ENCODE data around the gene SESTD1. TPM values are rescaled to one million over a fixed set of nuclear protein-coding genes. Genes with fewer than 3 reads are reported as not detected.

SESTD1 gene
- total and polyA plus RNA-seq, 2 of the 8 experiments (the other 6 are each of a cell fraction or from before 2014, with no cell fraction given), result 5.2 to 49.6 TPM

GRCh38 chr2:179274749-179275148 is 10.1 kb upstream of the SESTD1 start:
- no peak overlapping the region for H3K4ac ChIP-seq (replicated peaks; ENCODE audit: insufficient read length, low read depth, low read length)
- H2BK20ac ChIP-seq (ENCODE audit: low read length), result no peak overlapping the region
- H3K79me1 ChIP-seq (ENCODE audit: low read depth, low read length), result no peaks in the 10 kb centered on the region
- no peak overlapping the region for H2BK12ac ChIP-seq (ENCODE audit: low read depth, low read length)
- H2BK15ac ChIP-seq (ENCODE audit: low read length), result no peak overlapping the region
- H3K23ac ChIP-seq (ENCODE audit: insufficient read length), result no peak overlapping the region
- no peaks in the 10 kb centered on the region for H3K79me2 ChIP-seq (ENCODE audit: control insufficient read depth in 1 of 2, insufficient read depth in 2 of 2, low read length in 2 of 2)
- no peak overlapping the region for H2BK5ac ChIP-seq (ENCODE audit: low read depth, low read length)
- no peaks in the 10 kb centered on the region for H3K36me3 ChIP-seq (ENCODE audit: control insufficient read depth in 2 of 4, insufficient read depth in 4 of 4, low read length in 3 of 4)
- no peak overlapping the region for H3K4me3 ChIP-seq (ENCODE audit: extremely low read depth in 1 of 4, insufficient read depth in 2 of 4, low read depth in 3 of 4, low read length in 4 of 4)
- H2AFZ ChIP-seq (ENCODE audit: low read length), result peak overlapping the region; percentile 63; the same call in 1 of the 2 replicates
- H3K9me3 ChIP-seq (ENCODE audit: insufficient read depth in 2 of 2, low read depth in 1 of 2, low read length in 1 of 2), result no peaks in the 10 kb centered on the region
- ChIA-PET POLR2A (ENCODE audit: partially characterized antibody) (no interaction called here), CTCF (ENCODE audit: partially characterized antibody) (interaction anchor here (0.6 kb wide), 1 partner anchor 121 kb away, joined by 3 read pairs; no protein-coding TSS in a partner anchor)
- H3K56ac ChIP-seq (replicated peaks; ENCODE audit: insufficient read length, low read depth, low read length), result no peak overlapping the region
- H3K4me2 ChIP-seq (ENCODE audit: insufficient read depth in 1 of 2, low read depth in 2 of 2, low read length in 2 of 2), result no peak overlapping the region
- FAIRE-seq (no peak), DNase-seq (ENCODE audit: low read depth in 1 of 2, low spot score in 2 of 2) (no peak)
- no peak overlapping the region for H3K14ac ChIP-seq (ENCODE audit: insufficient read length)
- H3K27ac ChIP-seq (ENCODE audit: low read depth, low read length), result no peak overlapping the region
- H4K20me1 ChIP-seq (replicated peaks in 1 of 2; ENCODE audit: control insufficient read depth in 1 of 2, insufficient read depth in 2 of 2, low read length in 2 of 2), result no peaks in the 10 kb centered on the region
- no peak overlapping the region for H3K9ac ChIP-seq (replicated peaks in 1 of 4; ENCODE audit: extremely low read depth in 1 of 4, low read depth in 3 of 4, low read length in 3 of 4)
- H3K27me3 ChIP-seq (replicated peaks in 1 of 4; ENCODE audit: control insufficient read depth in 3 of 4, extremely low read depth in 1 of 4, insufficient read depth in 3 of 4, low read length in 3 of 4), result no peaks in the 10 kb centered on the region
- H4K8ac ChIP-seq (ENCODE audit: extremely low read depth, insufficient read depth, low read length), result no peak overlapping the region
- H3K23me2 ChIP-seq (ENCODE audit: low read depth, low read length), result no peaks in the 10 kb centered on the region
- TF ChIP-seq E2F6 (IDR thresholded peaks at IDR 0.05) (no peak), BCL11A (IDR thresholded peaks at IDR 0.05; ENCODE audit: low read depth in 2 of 2, low read length in 2 of 2) (no peak), RFX5 (IDR thresholded peaks at IDR 0.05; ENCODE audit: borderline replicate concordance, low read depth, low read length) (no peak), POU5F1 (IDR thresholded peaks at IDR 0.05; ENCODE audit: low read depth, low read length) (no peak), CTBP2 (IDR thresholded peaks at IDR 0.05; ENCODE audit: borderline replicate concordance, insufficient read depth, insufficient read length, low read length) (no peak), ATF3 (IDR thresholded peaks at IDR 0.05; ENCODE audit: insufficient read depth, low read depth, low read length) (no peak)
- H3K18ac ChIP-seq (ENCODE audit: extremely low read depth, low read length), result no peak overlapping the region
- H4K91ac ChIP-seq (replicated peaks; ENCODE audit: insufficient read length, low read length), result no peak overlapping the region
- H4K5ac ChIP-seq (ENCODE audit: insufficient read length, low read depth, low read length), result no peak overlapping the region
- no peak overlapping the region for H2AK5ac ChIP-seq (ENCODE audit: low read depth, low read length)
- no peak overlapping the region for H2BK120ac ChIP-seq (replicated peaks; ENCODE audit: low read depth, low read length)
- H3K4me1 ChIP-seq (replicated peaks in 1 of 4; ENCODE audit: control insufficient read depth in 3 of 4, insufficient read depth in 4 of 4, low read length in 3 of 4), result no peaks in the 10 kb centered on the region; a peak in 1 of 7 replicates
- 84% methylated on average over 2 of the region's 2 CpGs; no CpG with 5 or more reads in 1 of the 2 experiments for WGBS, 2 experiments (ENCODE audit: extremely low coverage in 1 of 2, insufficient coverage in 1 of 2, insufficient read length in 1 of 2, insufficient replicate concordance in 2 of 2, low coverage in 1 of 2, low lambda C conversion rate in 2 of 2, missing lambda C conversion rate in 1 of 2)
